ENCODE data around the gene RIMS4. TPM values are rescaled to one million over a fixed set of nuclear protein-coding genes. Genes with fewer than 3 reads are reported as not detected.

The RIMS4 gene
- total RNA-seq, 1 experiment from 2014 or later, result 16.3 TPM

GRCh38 chr20:44770484-44771171 is 39.7 kb downstream of the RIMS4 start:
- Histone ChIP-seq H3K79me2 (ENCODE audit: insufficient read depth, low read length) (no peaks in the 10 kb centered on the region), H3K4ac (ENCODE audit: low read depth, low read length) (no peak overlapping the region), H2AFZ (ENCODE audit: low read length) (no peak overlapping the region), H3K14ac (ENCODE audit: insufficient read depth, low read length) (no peak overlapping the region), H2BK12ac (ENCODE audit: insufficient read length, low read depth, low read length) (no peak overlapping the region), H3K23me2 (ENCODE audit: insufficient read length, low read depth, low read length, poor library complexity, severe bottlenecking) (no peaks in the 10 kb centered on the region), H3K4me1 (ENCODE audit: insufficient read depth, low read length) (0 out of 2 replicates have a peak, but pooled peaks cover 2% of the 10 kb centered on the region), H3K56ac (ENCODE audit: insufficient read length, low read depth, low read length) (no peak overlapping the region), H3K9ac (ENCODE audit: extremely low read depth, insufficient read length, low read length) (no peak overlapping the region), H2AK5ac (ENCODE audit: insufficient read length, low read length) (no peak overlapping the region), H2BK5ac (ENCODE audit: insufficient read length, low read length) (no peak overlapping the region), H2BK120ac (ENCODE audit: low read depth, low read length, poor library complexity, severe bottlenecking) (no peak overlapping the region), H3K4me2 (ENCODE audit: insufficient read depth, insufficient read length, low read length) (no peak overlapping the region), H2BK20ac (ENCODE audit: low read depth, low read length, poor library complexity, severe bottlenecking) (no peak overlapping the region), H4K8ac (replicated peaks; ENCODE audit: insufficient read length, low read depth, low read length) (no peak overlapping the region), H4K5ac (ENCODE audit: insufficient read length, low read depth, low read length) (no peak overlapping the region), H3K27ac (ENCODE audit: insufficient read length, low read depth, low read length) (no peak overlapping the region), H4K20me1 (ENCODE audit: control insufficient read depth, insufficient read depth, insufficient read length) (no peaks in the 10 kb centered on the region), H2BK15ac (ENCODE audit: low read depth, low read length) (no peak overlapping the region), H3K9me3 (ENCODE audit: control insufficient read depth, low read depth, low read length) (no peaks in the 10 kb centered on the region), H3K27me3 (ENCODE audit: insufficient read depth, low read length) (no peaks in the 10 kb centered on the region), H3T11ph (ENCODE audit: low read length) (no peak overlapping the region), H3K23ac (ENCODE audit: insufficient read length, low read depth, low read length) (no peak overlapping the region), H3K79me1 (ENCODE audit: insufficient read depth, low read depth, low read length, poor library complexity, severe bottlenecking) (no peaks in the 10 kb centered on the region), H3K18ac (ENCODE audit: insufficient read length, low read depth, low read length) (no peak overlapping the region), H4K91ac (ENCODE audit: insufficient read length, low read depth, low read length) (no peak overlapping the region)
- H3K4me3 Mint-ChIP-seq, result no peak overlapping the region
- peaks cover 1% of the 10 kb centered on the region; the same call in 1 of the 2 replicates for H3K27me3 Mint-ChIP-seq (ENCODE audit: low read depth)
- WGBS (ENCODE audit: extremely low coverage, insufficient read length, low lambda C conversion rate), result no CpG with 5 or more reads among the region's 11 CpGs
- H3K27ac Mint-ChIP-seq, result no peak overlapping the region
- H3K36me3 Mint-ChIP-seq (ENCODE audit: insufficient read depth in 1 of 3, low read depth in 3 of 3), result peaks cover 0 to 11% (median 0%) of the 10 kb centered on the region in 3 experiments; a peak in 4 of 7 replicates
- H3K4me1 Mint-ChIP-seq, result peaks cover 7 to 10% of the 10 kb centered on the region in 2 experiments
- TF ChIP-seq CTCF (conservative IDR thresholded peaks at IDR 0.05), result no peak
- H3K9me3 Mint-ChIP-seq, result no peaks in the 10 kb centered on the region
- no peak for DNase-seq

All from H9 (cell line).